ENCODE results near the gene PSMD13.
A peak's percentile ranks its signal among the peaks of the same experiment; 100 is the strongest.

Gene PSMD13

GRCh38 chr11:205221-206001 is 31.4 kb upstream of the PSMD13 start:
- no peaks in the 10 kb centered on the region for H3K27me3 ChIP-seq (replicated peaks in 2 of 5; ENCODE audit: control insufficient read depth in 4 of 5, insufficient read depth in 5 of 5, low read length in 4 of 5)
- peaks cover 2 to 43% (median 26%) of the 10 kb centered on the region in 4 experiments for H3K36me3 ChIP-seq (ENCODE audit: control insufficient read depth in 4 of 4, insufficient read depth in 4 of 4, low read length in 3 of 4)
- POLR2A ChIA-PET = no interaction called here
- 97% methylated on average over 14 of the region's 16 CpGs for WGBS (ENCODE audit: insufficient coverage)
- CTCF ChIA-PET = interaction anchor here (0.6 to 0.8 kb wide), 2 partner anchors 55 to 322 kb away, joined by 3 read pairs; no protein-coding TSS in a partner anchor
- H3K9me3 ChIP-seq (ENCODE audit: control extremely low read depth in 1 of 5, control insufficient read depth in 4 of 5, insufficient read depth in 2 of 5, low read depth in 1 of 5, low read length in 4 of 5) = no peaks in the 10 kb centered on the region
- H3K27ac ChIP-seq (ENCODE audit: insufficient read depth in 1 of 2, low read depth in 1 of 2, low read length in 2 of 2, poor library complexity in 1 of 2, severe bottlenecking in 2 of 2) = no peak overlapping the region
- peaks cover 13 to 77% (median 64%) of the 10 kb centered on the region in 4 experiments for H3K4me1 ChIP-seq (ENCODE audit: control extremely low read depth in 1 of 4, control insufficient read depth in 4 of 4, insufficient read depth in 4 of 4, low read length in 3 of 4)
- H3K4me3 ChIP-seq (ENCODE audit: control insufficient read depth in 1 of 7, extremely low read depth in 1 of 7, insufficient read depth in 4 of 7, low read depth in 2 of 7, low read length in 6 of 7) = no peak overlapping the region
- DNase-seq = no peak

- no peak for DNase-seq
- Histone ChIP-seq H3K27ac (ENCODE audit: insufficient read depth in 1 of 2, low read depth in 1 of 2, low read length in 2 of 2, poor library complexity in 1 of 2, severe bottlenecking in 2 of 2) (peak overlapping the region in 1 of 2 experiments; percentile 90), H3K4me3 (ENCODE audit: control insufficient read depth in 1 of 7, extremely low read depth in 1 of 7, insufficient read depth in 4 of 7, low read depth in 2 of 7, low read length in 6 of 7) (peak overlapping the region in 5 of 7 experiments; percentile 73 to 99 (median 86)), H3K4me1 (ENCODE audit: control extremely low read depth in 1 of 4, control insufficient read depth in 4 of 4, insufficient read depth in 4 of 4, low read length in 3 of 4) (peaks cover 13 to 72% (median 64%) of the 10 kb centered on the region in 4 experiments), H3K36me3 (ENCODE audit: control insufficient read depth in 4 of 4, insufficient read depth in 4 of 4, low read length in 3 of 4) (peaks cover 4 to 45% (median 31%) of the 10 kb centered on the region in 4 experiments), H3K27me3 (replicated peaks in 2 of 5; ENCODE audit: control insufficient read depth in 4 of 5, insufficient read depth in 5 of 5, low read length in 4 of 5) (no peaks in the 10 kb centered on the region), H3K9me3 (ENCODE audit: control extremely low read depth in 1 of 5, control insufficient read depth in 4 of 5, insufficient read depth in 2 of 5, low read depth in 1 of 5, low read length in 4 of 5) (no peaks in the 10 kb centered on the region)
- WGBS (ENCODE audit: insufficient coverage) = 88% methylated on average over 5 of the region's 7 CpGs
- POLR2A ChIA-PET = interaction anchor here (0.6 kb wide), 1 partner anchor 63 kb away, joined by 3 read pairs; no protein-coding TSS in a partner anchor
- CTCF ChIA-PET = no interaction called here
Observed at GRCh38 chr11:206002-206384, 30.8 kb upstream of the PSMD13 start.

- DNase-seq = peak in 2 of 3 donors; percentile 35 to 40
- POLR2A ChIA-PET = interaction anchor here (0.6 to 1.5 kb wide), 4 partner anchors 30 to 62 kb away, joined by 3 to 11 read pairs (median 4); partner anchors contain the start of genes PSMD13 and SIRT3
- CTCF ChIA-PET = interaction anchor here (0.9 to 1.9 kb wide), 5 partner anchors 11 to 47 kb away, joined by 3 to 5 read pairs (median 3); no protein-coding TSS in a partner anchor
- Histone ChIP-seq H3K9me3 (ENCODE audit: control extremely low read depth in 1 of 5, control insufficient read depth in 4 of 5, insufficient read depth in 2 of 5, low read depth in 1 of 5, low read length in 4 of 5) (no peaks in the 10 kb centered on the region), H3K27me3 (replicated peaks in 2 of 5; ENCODE audit: control insufficient read depth in 4 of 5, insufficient read depth in 5 of 5, low read length in 4 of 5) (no peaks in the 10 kb centered on the region), H3K4me1 (ENCODE audit: control extremely low read depth in 1 of 4, control insufficient read depth in 4 of 4, insufficient read depth in 4 of 4, low read length in 3 of 4) (peaks cover 13 to 67% (median 59%) of the 10 kb centered on the region in 4 experiments), H3K36me3 (ENCODE audit: control insufficient read depth in 4 of 4, insufficient read depth in 4 of 4, low read length in 3 of 4) (peaks cover 7 to 51% (median 38%) of the 10 kb centered on the region in 4 experiments), H3K27ac (ENCODE audit: insufficient read depth in 1 of 2, low read depth in 1 of 2, low read length in 2 of 2, poor library complexity in 1 of 2, severe bottlenecking in 2 of 2) (peak overlapping the region; percentile 56 to 90), H3K4me3 (ENCODE audit: control insufficient read depth in 1 of 7, extremely low read depth in 1 of 7, insufficient read depth in 4 of 7, low read depth in 2 of 7, low read length in 6 of 7) (peak overlapping the region; percentile 71 to 99 (median 85))
- 1% methylated on average over 37 of the region's 39 CpGs for WGBS (ENCODE audit: insufficient coverage)
Observed at GRCh38 chr11:206526-207207, 30.1 kb upstream of the PSMD13 start.

- peak; percentile 99 to 100 (median 100) for DNase-seq
- 0% methylated on average over 51 of the region's 63 CpGs for WGBS (ENCODE audit: insufficient coverage)
- Histone ChIP-seq H3K27ac (ENCODE audit: insufficient read depth in 1 of 2, low read depth in 1 of 2, low read length in 2 of 2, poor library complexity in 1 of 2, severe bottlenecking in 2 of 2) (peak within 1 kb of the TSS; percentile 92 to 97), H3K4me1 (ENCODE audit: control extremely low read depth in 1 of 4, control insufficient read depth in 4 of 4, insufficient read depth in 4 of 4, low read length in 3 of 4) (peaks cover 13 to 61% (median 53%) of the 10 kb centered on the region in 4 experiments), H3K27me3 (replicated peaks in 2 of 5; ENCODE audit: control insufficient read depth in 4 of 5, insufficient read depth in 5 of 5, low read length in 4 of 5) (no peaks in the 10 kb centered on the region), H3K9me3 (ENCODE audit: control extremely low read depth in 1 of 5, control insufficient read depth in 4 of 5, insufficient read depth in 2 of 5, low read depth in 1 of 5, low read length in 4 of 5) (no peaks in the 10 kb centered on the region), H3K36me3 (ENCODE audit: control insufficient read depth in 4 of 4, insufficient read depth in 4 of 4, low read length in 3 of 4) (peaks cover 9 to 57% (median 44%) of the 10 kb centered on the region in 4 experiments), H3K4me3 (ENCODE audit: control insufficient read depth in 1 of 7, extremely low read depth in 1 of 7, insufficient read depth in 4 of 7, low read depth in 2 of 7, low read length in 6 of 7) (peak within 1 kb of the TSS; percentile 79 to 99 (median 92))
- POLR2A ChIA-PET = interaction anchor here (0.8 to 1.5 kb wide), 3 partner anchors 30 to 43 kb away, joined by 3 to 11 read pairs (median 4); partner anchors contain the start of genes PSMD13 and SIRT3
- CTCF ChIA-PET = interaction anchor here (0.9 to 1.9 kb wide), 7 partner anchors 10 to 241 kb away, joined by 3 to 5 read pairs (median 3); no protein-coding TSS in a partner anchor
Observed at GRCh38 chr11:207208-207862, 29.4 kb upstream of the PSMD13 start, which contains the start of the genes BET1L and RIC8A. Gene BET1L, minus strand, starts transcription at chr11:207399. Its CDS starts 78 bp downstream, at chr11:207321. Gene RIC8A, plus strand, starts transcription at chr11:207708. Its CDS starts 1,147 bp downstream, at chr11:208855.

- CTCF ChIA-PET = interaction anchor here (1.0 to 1.9 kb wide), 6 partner anchors 9 to 241 kb away, joined by 3 to 5 read pairs (median 3); no protein-coding TSS in a partner anchor
- Histone ChIP-seq H3K4me1 (ENCODE audit: control extremely low read depth in 1 of 4, control insufficient read depth in 4 of 4, insufficient read depth in 4 of 4, low read length in 3 of 4) (peaks cover 9 to 56% (median 48%) of the 10 kb centered on the region in 4 experiments), H3K27ac (ENCODE audit: insufficient read depth in 1 of 2, low read depth in 1 of 2, low read length in 2 of 2, poor library complexity in 1 of 2, severe bottlenecking in 2 of 2) (peak overlapping the region; percentile 92 to 97), H3K4me3 (ENCODE audit: control insufficient read depth in 1 of 7, extremely low read depth in 1 of 7, insufficient read depth in 4 of 7, low read depth in 2 of 7, low read length in 6 of 7) (peak overlapping the region; percentile 79 to 99 (median 92)), H3K27me3 (replicated peaks in 2 of 5; ENCODE audit: control insufficient read depth in 4 of 5, insufficient read depth in 5 of 5, low read length in 4 of 5) (no peaks in the 10 kb centered on the region), H3K36me3 (ENCODE audit: control insufficient read depth in 4 of 4, insufficient read depth in 4 of 4, low read length in 3 of 4) (peaks cover 10 to 62% (median 49%) of the 10 kb centered on the region in 4 experiments), H3K9me3 (ENCODE audit: control extremely low read depth in 1 of 5, control insufficient read depth in 4 of 5, insufficient read depth in 2 of 5, low read depth in 1 of 5, low read length in 4 of 5) (no peaks in the 10 kb centered on the region)
- DNase-seq = no peak
- WGBS (ENCODE audit: insufficient coverage) = under 1% methylated on average over 16 of the region's 27 CpGs
- POLR2A ChIA-PET = interaction anchor here (0.7 to 1.5 kb wide), 4 partner anchors 9 to 43 kb away, joined by 3 to 11 read pairs (median 4); partner anchors contain the start of genes PSMD13 and SIRT3
Observed at GRCh38 chr11:207863-208180, 29.0 kb upstream of the PSMD13 start.

- Histone ChIP-seq H3K27me3 (replicated peaks in 2 of 5; ENCODE audit: control insufficient read depth in 4 of 5, insufficient read depth in 5 of 5, low read length in 4 of 5) (no peaks in the 10 kb centered on the region), H3K27ac (ENCODE audit: insufficient read depth in 1 of 2, low read depth in 1 of 2, low read length in 2 of 2, poor library complexity in 1 of 2, severe bottlenecking in 2 of 2) (peak overlapping the region; percentile 92 to 97), H3K4me1 (ENCODE audit: control extremely low read depth in 1 of 4, control insufficient read depth in 4 of 4, insufficient read depth in 4 of 4, low read length in 3 of 4) (peaks cover 5 to 50% (median 43%) of the 10 kb centered on the region in 4 experiments), H3K4me3 (ENCODE audit: control insufficient read depth in 1 of 7, extremely low read depth in 1 of 7, insufficient read depth in 4 of 7, low read depth in 2 of 7, low read length in 6 of 7) (peak overlapping the region; percentile 79 to 99 (median 92)), H3K9me3 (ENCODE audit: control extremely low read depth in 1 of 5, control insufficient read depth in 4 of 5, insufficient read depth in 2 of 5, low read depth in 1 of 5, low read length in 4 of 5) (no peaks in the 10 kb centered on the region), H3K36me3 (ENCODE audit: control insufficient read depth in 4 of 4, insufficient read depth in 4 of 4, low read length in 3 of 4) (peaks cover 15 to 65% (median 53%) of the 10 kb centered on the region in 4 experiments)
- ChIA-PET CTCF (interaction anchor here (0.7 to 2.1 kb wide), 7 partner anchors 13 to 240 kb away, joined by 3 to 7 read pairs (median 3); partner anchors contain the start of gene SIRT3), POLR2A (interaction anchor here (0.5 to 1.5 kb wide), 3 partner anchors 9 to 204 kb away, joined by 3 to 11 read pairs (median 4); partner anchors contain the start of genes PSMD13 and SIRT3)
- under 1% methylated on average over 44 of the region's 57 CpGs for WGBS (ENCODE audit: insufficient coverage)
- peak; percentile 80 to 93 (median 88) for DNase-seq
Observed at GRCh38 chr11:208181-208916, 28.4 kb upstream of the PSMD13 start.

All from common myeloid progenitor, CD34-positive (primary cell).